Spleen (tissue), 3 donors: ENCODE measurements around the gene NFAT5.

Experiments used
- POLR2A ChIP-seq, 3 donors: fragments of 450-650 bp; IDR thresholded peaks; one replicate each; pipeline ENCODE4 v1.5.1; 2017; ENCODE audit warnings: antibody characterized with exemption in 3 of 3, mild to moderate bottlenecking in 1 of 3
- POLR2AphosphoS5 ChIP-seq, 3 donors: sonication (generic); formaldehyde crosslinking; IDR thresholded peaks; one replicate each; pipeline ENCODE4 v1.5.1; 2017; ENCODE audit warnings: antibody characterized with exemption in 3 of 3

- TF ChIP-seq POLR2A (IDR thresholded peaks at IDR 0.05) (no peak), POLR2AphosphoS5 (IDR thresholded peaks at IDR 0.05) (no peak)
Measured at GRCh38 chr16:69626256-69626655, 60.5 kb downstream of the NFAT5 start.
